ENCODE measurements around the gene LSAMP. TPM values are rescaled to one million over a fixed set of nuclear protein-coding genes. Genes with fewer than 3 reads are reported as not detected.

Gene LSAMP
- total RNA-seq, 1 experiment from 2014 or later = 0.90 TPM

DNA sequence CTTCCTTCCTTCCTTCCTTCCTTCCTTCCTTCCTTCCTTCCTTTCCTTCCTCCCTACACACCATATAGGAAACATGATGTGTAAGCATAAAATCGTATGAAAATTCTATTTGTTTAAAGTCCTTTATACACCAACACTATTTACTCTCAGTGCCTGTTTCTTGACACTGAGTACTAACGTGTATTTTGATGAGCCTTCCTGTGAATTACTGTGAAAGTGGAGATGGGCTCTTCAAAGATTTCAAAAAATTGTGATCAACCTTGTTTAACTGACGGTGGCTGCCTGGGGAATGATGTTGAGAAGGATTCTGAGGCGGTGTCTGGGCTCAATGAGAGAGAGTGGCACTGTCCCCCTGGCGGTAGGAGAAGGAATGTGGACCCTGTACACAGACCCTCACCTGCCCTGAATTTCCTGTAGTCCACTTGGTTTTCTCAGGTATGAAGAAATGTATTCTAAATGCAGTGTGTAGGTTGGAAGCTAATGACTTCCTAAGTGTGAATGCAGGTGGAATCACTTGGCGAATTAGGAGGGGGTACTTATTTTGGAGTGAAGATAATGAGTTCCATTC, 584.0 kb downstream of the LSAMP start:
- Histone ChIP-seq H3K79me1 (ENCODE audit: insufficient read depth, low read depth, low read length, poor library complexity, severe bottlenecking) (no peaks in the 10 kb centered on the region), H3K23ac (ENCODE audit: insufficient read length, low read depth, low read length) (no peak overlapping the region), H2BK12ac (ENCODE audit: insufficient read length, low read depth, low read length) (no peak overlapping the region), H4K8ac (replicated peaks; ENCODE audit: insufficient read length, low read depth, low read length) (no peak overlapping the region), H3T11ph (ENCODE audit: low read length) (no peak overlapping the region), H3K14ac (ENCODE audit: insufficient read depth, low read length) (no peak overlapping the region), H3K9ac (ENCODE audit: extremely low read depth, insufficient read length, low read length) (no peak overlapping the region), H2BK20ac (ENCODE audit: low read depth, low read length, poor library complexity, severe bottlenecking) (no peak overlapping the region), H3K27me3 (ENCODE audit: insufficient read depth, low read length) (no peaks in the 10 kb centered on the region; the same call in 1 of the 2 replicates), H2BK15ac (ENCODE audit: low read depth, low read length) (no peak overlapping the region), H3K4me2 (ENCODE audit: insufficient read depth, insufficient read length, low read length) (no peak overlapping the region), H2AFZ (ENCODE audit: low read length) (no peak overlapping the region), H3K4ac (ENCODE audit: low read depth, low read length) (no peak overlapping the region), H3K18ac (ENCODE audit: insufficient read length, low read depth, low read length) (no peak overlapping the region), H3K4me1 (ENCODE audit: insufficient read depth, low read length) (peaks cover 19% of the 10 kb centered on the region), H3K23me2 (ENCODE audit: insufficient read length, low read depth, low read length, poor library complexity, severe bottlenecking) (no peaks in the 10 kb centered on the region), H2BK120ac (ENCODE audit: low read depth, low read length, poor library complexity, severe bottlenecking) (no peak overlapping the region), H3K56ac (ENCODE audit: insufficient read length, low read depth, low read length) (no peak overlapping the region), H3K79me2 (ENCODE audit: insufficient read depth, low read length) (no peaks in the 10 kb centered on the region), H2BK5ac (ENCODE audit: insufficient read length, low read length) (no peak overlapping the region), H4K5ac (ENCODE audit: insufficient read length, low read depth, low read length) (no peak overlapping the region), H4K91ac (ENCODE audit: insufficient read length, low read depth, low read length) (no peak overlapping the region), H3K27ac (ENCODE audit: insufficient read length, low read depth, low read length) (no peak overlapping the region), H2AK5ac (ENCODE audit: insufficient read length, low read length) (no peak overlapping the region), H4K20me1 (ENCODE audit: control insufficient read depth, insufficient read depth, insufficient read length) (no peaks in the 10 kb centered on the region), H3K9me3 (ENCODE audit: control insufficient read depth, low read depth, low read length) (no peaks in the 10 kb centered on the region)
- Mint-ChIP-seq H3K36me3 (ENCODE audit: insufficient read depth in 1 of 3, low read depth in 3 of 3) (no peaks in the 10 kb centered on the region), H3K4me3 (peak overlapping the region in 1 of 2 experiments; percentile 15; a peak in 1 of 5 replicates), H3K27ac (no peak overlapping the region), H3K27me3 (ENCODE audit: low read depth) (peaks cover 13% of the 10 kb centered on the region), H3K4me1 (peaks cover 75% of the 10 kb centered on the region in 2 experiments), H3K9me3 (no peaks in the 10 kb centered on the region)
- no CpG with 5 or more reads among the region's 6 CpGs for WGBS (ENCODE audit: extremely low coverage, insufficient read length, low lambda C conversion rate)
- TF ChIP-seq, protein P1, sequence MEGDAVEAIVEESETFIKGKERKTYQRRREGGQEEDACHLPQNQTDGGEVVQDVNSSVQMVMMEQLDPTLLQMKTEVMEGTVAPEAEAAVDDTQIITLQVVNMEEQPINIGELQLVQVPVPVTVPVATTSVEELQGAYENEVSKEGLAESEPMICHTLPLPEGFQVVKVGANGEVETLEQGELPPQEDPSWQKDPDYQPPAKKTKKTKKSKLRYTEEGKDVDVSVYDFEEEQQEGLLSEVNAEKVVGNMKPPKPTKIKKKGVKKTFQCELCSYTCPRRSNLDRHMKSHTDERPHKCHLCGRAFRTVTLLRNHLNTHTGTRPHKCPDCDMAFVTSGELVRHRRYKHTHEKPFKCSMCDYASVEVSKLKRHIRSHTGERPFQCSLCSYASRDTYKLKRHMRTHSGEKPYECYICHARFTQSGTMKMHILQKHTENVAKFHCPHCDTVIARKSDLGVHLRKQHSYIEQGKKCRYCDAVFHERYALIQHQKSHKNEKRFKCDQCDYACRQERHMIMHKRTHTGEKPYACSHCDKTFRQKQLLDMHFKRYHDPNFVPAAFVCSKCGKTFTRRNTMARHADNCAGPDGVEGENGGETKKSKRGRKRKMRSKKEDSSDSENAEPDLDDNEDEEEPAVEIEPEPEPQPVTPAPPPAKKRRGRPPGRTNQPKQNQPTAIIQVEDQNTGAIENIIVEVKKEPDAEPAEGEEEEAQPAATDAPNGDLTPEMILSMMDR (conservative IDR thresholded peaks at IDR 0.05) = peak; percentile 75
- DNase-seq = peak; percentile 45
